Activated B cell treated with CpG ODN at 0.5 μM for 24 hours (primary cell): ENCODE data around the gene NT5C1A. TPM values are rescaled to one million over a fixed set of nuclear protein-coding genes. Genes with fewer than 3 reads are reported as not detected.

Experiments
- ATAC-seq: fragments of 200-7000 bp; cut with Tn5 transposase; one replicate; pipeline ENCODE4 v1.10.0; 2021; ENCODE audit warnings: low read depth, mild to moderate bottlenecking, moderate library complexity
- CTCF ChIA-PET: fragments of 350-600 bp; sonication (Branson Sonifier 250); formaldehyde crosslinking; loops from one replicate; lab custom pipeline; 2021; ENCODE audit warnings: antibody characterized with exemption; lab: Charles Lee
- POLR2A ChIA-PET: fragments of 350-600 bp; sonication (Branson Sonifier 250); formaldehyde crosslinking; loops from one replicate; lab custom pipeline; 2021; ENCODE audit warnings: antibody characterized with exemption; lab: Charles Lee
- DNase-seq: peaks from one replicate; pipeline ENCODE4 v3.0.0; 2022
- H3K27ac Mint-ChIP-seq: one replicate; pipeline ENCODE4 v1.8.0; 2020; ENCODE audit warnings: mixed read lengths
- H3K27me3 Mint-ChIP-seq: one replicate; pipeline ENCODE4 v1.8.0; 2021; ENCODE audit warnings: mixed read lengths
- H3K36me3 Mint-ChIP-seq: one replicate; pipeline ENCODE4 v1.8.0; 2021; ENCODE audit warnings: low read depth, mixed read lengths
- H3K4me1 Mint-ChIP-seq: one replicate; pipeline ENCODE4 v1.8.0; 2021; ENCODE audit warnings: mixed read lengths
- H3K4me3 Mint-ChIP-seq: one replicate; pipeline ENCODE4 v1.8.0; 2020; ENCODE audit warnings: mild to moderate bottlenecking, mixed read lengths
- H3K9me3 Mint-ChIP-seq: one replicate; pipeline ENCODE4 v1.8.0; 2020; ENCODE audit warnings: mixed read lengths
- CTCF ChIP-seq: fragments of 200-600 bp; IDR thresholded peaks from one replicate; pipeline ENCODE4 v1.8.0; 2022; ENCODE audit warnings: antibody characterized with exemption, mild to moderate bottlenecking
- intact Hi-C: fragments of 100-400 bp; cut with micrococcal nuclease; formaldehyde crosslinking; loops from one replicate; pipeline ENCODE4 v1.15.1; 2024
- total RNA-seq: library from RNA; stranded (reverse); gene quantifications from 2 replicates; pipeline ENCODE4 v1.2.3, GENCODE V29; 2022

NT5C1A gene
- total RNA-seq, 1 donor from 2014 or later: not detected

GRCh38 chr1:39681294-39681693 lies 9.4 kb upstream of the NT5C1A start:
- H3K4me3 Mint-ChIP-seq: no peak overlapping the region
- DNase-seq (no peak), ATAC-seq (no peak)
- CTCF ChIA-PET: interaction anchor here (0.7 to 0.9 kb wide), 2 partner anchors 10 to 11 kb away, joined by 3 to 4 read pairs; no protein-coding TSS in a partner anchor
- H3K4me1 Mint-ChIP-seq: peaks cover 5% of the 10 kb centered on the region
- H3K36me3 Mint-ChIP-seq: no peaks in the 10 kb centered on the region
- POLR2A ChIA-PET: no interaction called here
- no peak overlapping the region for H3K27ac Mint-ChIP-seq
- intact Hi-C loops: no loop called here
- H3K27me3 Mint-ChIP-seq: peaks cover 35% of the 10 kb centered on the region
- TF ChIP-seq CTCF: no peak
- H3K9me3 Mint-ChIP-seq: no peaks in the 10 kb centered on the region

GRCh38 chr1:39680751-39681150 lies 8.8 kb upstream of the NT5C1A start:
- no peak overlapping the region for H3K27ac Mint-ChIP-seq
- ATAC-seq (no peak), DNase-seq (no peak)
- H3K27me3 Mint-ChIP-seq: peaks cover 33% of the 10 kb centered on the region
- no peaks in the 10 kb centered on the region for H3K36me3 Mint-ChIP-seq
- H3K9me3 Mint-ChIP-seq: no peaks in the 10 kb centered on the region
- peaks cover 5% of the 10 kb centered on the region for H3K4me1 Mint-ChIP-seq
- CTCF ChIA-PET: interaction anchor here (0.9 kb wide), 1 partner anchor 11 kb away, joined by 4 read pairs; no protein-coding TSS in a partner anchor
- POLR2A ChIA-PET: no interaction called here
- intact Hi-C loops: no loop called here
- TF ChIP-seq CTCF: no peak
- H3K4me3 Mint-ChIP-seq: no peak overlapping the region

- ChIA-PET POLR2A (no interaction called here), CTCF (no interaction called here)
- Mint-ChIP-seq H3K27ac (no peak overlapping the region), H3K4me3 (no peak overlapping the region), H3K9me3 (no peaks in the 10 kb centered on the region), H3K4me1 (peaks cover 3% of the 10 kb centered on the region), H3K27me3 (peaks cover 29% of the 10 kb centered on the region), H3K36me3 (no peaks in the 10 kb centered on the region)
- DNase-seq (no peak), ATAC-seq (no peak)
- no peak for TF ChIP-seq CTCF
- intact Hi-C loops: no loop called here
Measured at GRCh38 chr1:39679821-39680220, 7.9 kb upstream of the NT5C1A start.

GRCh38 chr1:39678889-39679288 lies 7.0 kb upstream of the NT5C1A start:
- H3K36me3 Mint-ChIP-seq: no peaks in the 10 kb centered on the region
- DNase-seq (no peak), ATAC-seq (no peak)
- H3K27ac Mint-ChIP-seq: no peak overlapping the region
- CTCF ChIA-PET: no interaction called here
- peaks cover 26% of the 10 kb centered on the region for H3K27me3 Mint-ChIP-seq
- no peaks in the 10 kb centered on the region for H3K9me3 Mint-ChIP-seq
- TF ChIP-seq CTCF: no peak
- intact Hi-C loops: no loop called here
- H3K4me1 Mint-ChIP-seq: no peaks in the 10 kb centered on the region
- POLR2A ChIA-PET: interaction anchor here (0.7 kb wide), 1 partner anchor 138 kb away, joined by 3 read pairs; no protein-coding TSS in a partner anchor
- H3K4me3 Mint-ChIP-seq: no peak overlapping the region

GRCh38 chr1:39677645-39678044 lies 5.7 kb upstream of the NT5C1A start:
- DNase-seq (no peak), ATAC-seq (no peak)
- H3K36me3 Mint-ChIP-seq: no peaks in the 10 kb centered on the region
- H3K27me3 Mint-ChIP-seq: peaks cover 28% of the 10 kb centered on the region
- CTCF ChIA-PET: interaction anchor here (0.7 to 1.5 kb wide), 3 partner anchors 29 to 71 kb away, joined by 3 read pairs; no protein-coding TSS in a partner anchor
- POLR2A ChIA-PET: no interaction called here
- no peak overlapping the region for H3K27ac Mint-ChIP-seq
- no peak overlapping the region for H3K4me3 Mint-ChIP-seq
- no peaks in the 10 kb centered on the region for H3K4me1 Mint-ChIP-seq
- TF ChIP-seq CTCF: no peak
- intact Hi-C loops: no loop called here
- no peaks in the 10 kb centered on the region for H3K9me3 Mint-ChIP-seq
